ENCODE results near the gene CYP2C9.

DNA sequence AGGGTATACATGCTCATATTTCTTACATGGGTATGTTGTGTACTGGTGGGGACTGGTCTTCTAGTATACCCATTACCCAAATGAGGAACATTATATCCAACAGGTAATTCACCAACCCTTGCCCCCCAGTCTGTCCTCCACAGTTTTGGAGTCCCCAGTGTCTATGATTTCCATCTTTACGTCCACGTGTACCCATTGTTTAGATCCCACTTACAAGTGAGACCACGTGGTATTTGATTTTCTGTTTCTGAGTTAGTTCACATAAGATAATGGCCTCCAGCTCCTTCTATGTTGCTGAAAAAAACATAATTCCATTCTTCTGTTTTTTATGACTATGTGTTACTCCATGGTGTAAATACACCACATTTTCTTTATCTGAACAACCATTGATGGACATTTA, 49.3 kb upstream of the CYP2C9 start:
- TF ChIP-seq CTCF (IDR thresholded peaks at IDR 0.05) = no peak
- TF ChIP-seq POLR2A (IDR thresholded peaks at IDR 0.05) = no peak
